Activated CD8-positive, alpha-beta memory T cell treated with anti-CD3 and anti-CD28 coated beads for 4 hours (primary cell): Measurements from ENCODE around the gene ESPL1.

Experiments used
- DNase-seq, 2 donors: peaks; one replicate each; pipeline ENCODE4 v3.0.0-alpha.2; 2020; ENCODE audit warnings: low read depth in 2 of 2

Gene ESPL1

GRCh38 chr12:53267999-53268629 is at the start of gene ESPL1:
ESPL1 (plus strand) TSS chr12:53268299; CDS start chr12:53268767, 468 bp downstream.
- peak; percentile 67 to 73 for DNase-seq

GRCh38 chr12:53218551-53219291 is 49.4 kb upstream of the ESPL1 start:
- no peak for DNase-seq

GRCh38 chr12:53219292-53219955 is 48.7 kb upstream of the ESPL1 start:
- DNase-seq: peak; percentile 52 to 61

- peak in 1 of 2 donors; percentile 58 for DNase-seq
Observed at GRCh38 chr12:53219956-53220693, 48.0 kb upstream of the ESPL1 start.

GRCh38 chr12:53220694-53221202 is 47.4 kb upstream of the ESPL1 start:
- peak; percentile 61 to 65 for DNase-seq

GRCh38 chr12:53221203-53222080 is 46.7 kb upstream of the ESPL1 start:
- DNase-seq: no peak

GRCh38 chr12:53222170-53222721 is 45.9 kb upstream of the ESPL1 start:
- no peak for DNase-seq

- no peak for DNase-seq
Observed at GRCh38 chr12:53222806-53223261, 45.3 kb upstream of the ESPL1 start.

GRCh38 chr12:53223389-53224060 is 44.6 kb upstream of the ESPL1 start:
- no peak for DNase-seq

GRCh38 chr12:53224061-53224896 is 43.8 kb upstream of the ESPL1 start:
- no peak for DNase-seq

GRCh38 chr12:53224897-53225634 is 43.0 kb upstream of the ESPL1 start:
- DNase-seq: no peak

GRCh38 chr12:53225635-53226424 is 42.3 kb upstream of the ESPL1 start:
- DNase-seq: no peak

GRCh38 chr12:53226815-53227214 is 41.3 kb upstream of the ESPL1 start:
- no peak for DNase-seq

GRCh38 chr12:53227341-53227740 is 40.8 kb upstream of the ESPL1 start:
- DNase-seq: no peak

- DNase-seq: no peak
Observed at GRCh38 chr12:53227836-53228235, 40.3 kb upstream of the ESPL1 start.

GRCh38 chr12:53229454-53229853 is 38.6 kb upstream of the ESPL1 start:
- DNase-seq: no peak

GRCh38 chr12:53230108-53230845 is 37.8 kb upstream of the ESPL1 start:
- no peak for DNase-seq
